ENCODE results near the gene ABCC9. TPM values are rescaled to one million over a fixed set of nuclear protein-coding genes. Genes with fewer than 3 reads are reported as not detected.

Gene ABCC9
- total RNA-seq, result 32.6 TPM
- long read RNA-seq, partial matches to known transcripts, result 1 of 14 reads
- long read RNA-seq, other reads (novel, unspliced or antisense), result 13 of 14 reads

- Histone ChIP-seq H3K4me3 (peak within 1 kb of the TSS; percentile 53), H3K4me1 (no peaks in the 10 kb centered on the region), H3K27ac (peak within 1 kb of the TSS; percentile 79), H3K36me3 (peaks cover 3% of the 10 kb centered on the region), H3K27me3 (peaks cover 9% of the 10 kb centered on the region), H3K9me3 (no peaks in the 10 kb centered on the region)
- peak; percentile 78 for ATAC-seq
- DNase-seq, result peak; percentile 72
- TF ChIP-seq, protein P1, sequence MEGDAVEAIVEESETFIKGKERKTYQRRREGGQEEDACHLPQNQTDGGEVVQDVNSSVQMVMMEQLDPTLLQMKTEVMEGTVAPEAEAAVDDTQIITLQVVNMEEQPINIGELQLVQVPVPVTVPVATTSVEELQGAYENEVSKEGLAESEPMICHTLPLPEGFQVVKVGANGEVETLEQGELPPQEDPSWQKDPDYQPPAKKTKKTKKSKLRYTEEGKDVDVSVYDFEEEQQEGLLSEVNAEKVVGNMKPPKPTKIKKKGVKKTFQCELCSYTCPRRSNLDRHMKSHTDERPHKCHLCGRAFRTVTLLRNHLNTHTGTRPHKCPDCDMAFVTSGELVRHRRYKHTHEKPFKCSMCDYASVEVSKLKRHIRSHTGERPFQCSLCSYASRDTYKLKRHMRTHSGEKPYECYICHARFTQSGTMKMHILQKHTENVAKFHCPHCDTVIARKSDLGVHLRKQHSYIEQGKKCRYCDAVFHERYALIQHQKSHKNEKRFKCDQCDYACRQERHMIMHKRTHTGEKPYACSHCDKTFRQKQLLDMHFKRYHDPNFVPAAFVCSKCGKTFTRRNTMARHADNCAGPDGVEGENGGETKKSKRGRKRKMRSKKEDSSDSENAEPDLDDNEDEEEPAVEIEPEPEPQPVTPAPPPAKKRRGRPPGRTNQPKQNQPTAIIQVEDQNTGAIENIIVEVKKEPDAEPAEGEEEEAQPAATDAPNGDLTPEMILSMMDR (IDR thresholded peaks at IDR 0.05), result no peak
- intact Hi-C loops (cut with DNase I), result no loop called here
Observed at GRCh38 chr12:21940549-21941505, at the start of gene ABCC9. Gene ABCC9, minus strand, starts transcription at chr12:21941426. Its CDS starts 4,752 bp downstream, at chr12:21936674.

- no peak for DNase-seq
- no peaks in the 10 kb centered on the region for H3K4me1 ChIP-seq
- H3K4me3 ChIP-seq, result no peak overlapping the region
- intact Hi-C loops (cut with DNase I), result loop anchor here (5.0 kb wide), 1 partner anchor 293 kb away; no protein-coding TSS in a partner anchor
- H3K27me3 ChIP-seq, result no peaks in the 10 kb centered on the region
- no peaks in the 10 kb centered on the region for H3K36me3 ChIP-seq
- peak; percentile 22 for ATAC-seq
- H3K9me3 ChIP-seq, result no peaks in the 10 kb centered on the region
- H3K27ac ChIP-seq, result no peak overlapping the region
- TF ChIP-seq, protein P1 (IDR thresholded peaks at IDR 0.05), result peak; percentile 53
Observed at GRCh38 chr12:21989819-21990412, 48.7 kb upstream of the ABCC9 start.

DNA sequence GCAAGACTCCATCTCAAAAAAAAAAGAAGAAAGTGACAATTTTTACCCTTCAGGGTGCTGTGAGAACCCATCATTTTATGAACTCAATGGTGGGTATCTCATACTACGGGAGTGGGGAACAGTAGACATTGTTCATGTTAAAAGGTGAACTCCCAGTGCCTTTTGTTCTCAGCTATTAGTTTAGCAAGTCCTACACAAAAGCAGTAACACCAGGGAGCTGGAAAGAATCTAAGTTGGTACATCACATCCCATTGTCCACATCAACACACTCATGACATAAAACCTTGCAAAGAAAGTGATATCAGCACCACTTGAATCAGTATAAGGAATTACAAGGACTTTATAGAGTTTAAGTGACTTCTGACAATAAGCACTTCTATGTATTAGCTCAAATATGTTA is 47.4 kb upstream of the ABCC9 start:
- Histone ChIP-seq H3K27me3 (no peaks in the 10 kb centered on the region), H3K9me3 (no peaks in the 10 kb centered on the region), H3K27ac (no peak overlapping the region), H3K4me1 (no peaks in the 10 kb centered on the region), H3K4me3 (no peak overlapping the region), H3K36me3 (no peaks in the 10 kb centered on the region)
- TF ChIP-seq, protein P1 (IDR thresholded peaks at IDR 0.05), result no peak
- DNase-seq (no peak), ATAC-seq (no peak)
- intact Hi-C loops (cut with DNase I), result no loop called here

DNA sequence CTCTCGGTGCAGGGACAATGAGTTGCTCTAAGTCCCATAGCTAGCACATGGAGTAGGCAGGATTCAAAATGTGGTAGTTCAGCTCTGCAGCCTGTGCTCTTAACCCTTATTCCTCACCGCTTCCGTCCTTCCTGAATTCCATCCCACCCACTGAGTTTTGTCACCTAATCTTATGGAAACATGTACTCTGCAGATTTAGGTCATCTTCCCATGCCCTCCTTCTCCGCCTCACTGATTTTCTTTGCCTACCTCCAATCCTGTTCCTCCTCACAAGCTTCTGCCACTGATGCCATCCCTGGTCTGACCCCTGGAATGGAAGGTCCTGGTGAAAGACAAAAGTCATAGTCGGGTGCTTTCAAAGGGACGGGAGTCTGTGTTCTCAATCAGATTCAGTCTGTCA is 46.5 kb upstream of the ABCC9 start:
- DNase-seq (no peak), ATAC-seq (no peak)
- no peaks in the 10 kb centered on the region for H3K27me3 ChIP-seq
- H3K27ac ChIP-seq, result no peak overlapping the region
- H3K36me3 ChIP-seq, result no peaks in the 10 kb centered on the region
- no peak overlapping the region for H3K4me3 ChIP-seq
- TF ChIP-seq, protein P1 (IDR thresholded peaks at IDR 0.05), result no peak
- intact Hi-C loops (cut with DNase I), result no loop called here
- H3K9me3 ChIP-seq, result no peaks in the 10 kb centered on the region
- H3K4me1 ChIP-seq, result no peaks in the 10 kb centered on the region

DNA sequence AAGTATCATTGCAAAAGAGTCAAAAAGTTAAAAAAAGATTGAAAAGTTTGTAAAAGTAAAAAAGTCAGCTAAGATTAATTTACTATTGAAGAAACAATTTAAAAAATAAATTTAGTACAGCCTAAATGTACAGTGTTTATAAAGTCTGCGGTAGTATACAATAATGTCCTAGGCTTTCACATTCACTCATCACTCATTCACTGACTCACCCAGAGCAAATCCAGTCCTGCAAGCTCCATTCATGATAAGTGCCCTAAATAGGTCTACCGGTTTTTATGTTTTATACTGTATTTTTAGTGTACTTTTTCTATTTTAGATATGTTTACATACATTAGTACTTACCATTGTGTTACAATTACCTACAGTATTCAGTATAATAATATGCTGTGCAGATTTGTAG is 43.9 kb upstream of the ABCC9 start:
- no peaks in the 10 kb centered on the region for H3K4me1 ChIP-seq
- TF ChIP-seq, protein P1 (IDR thresholded peaks at IDR 0.05), result no peak
- no peak overlapping the region for H3K27ac ChIP-seq
- no peak for DNase-seq
- H3K4me3 ChIP-seq, result no peak overlapping the region
- no peaks in the 10 kb centered on the region for H3K9me3 ChIP-seq
- no peaks in the 10 kb centered on the region for H3K36me3 ChIP-seq
- no peaks in the 10 kb centered on the region for H3K27me3 ChIP-seq
- no peak for ATAC-seq
- intact Hi-C loops (cut with DNase I), result no loop called here

Measured in upper lobe of right lung (tissue), 1 donor.